IMR-90 (cell line): ENCODE data around the gene BRME1.

Source experiments
- BHLHE40 ChIP-seq: fragments of 150-350 bp; IDR thresholded peaks from 2 replicates; pipeline ENCODE4 v1.6.1; 2016; ENCODE audit warnings: mild to moderate bottlenecking, low read depth, low read length
- CTCF ChIP-seq: conservative IDR thresholded peaks from 2 replicates; pipeline ENCODE4 v1.5.1; 2012; ENCODE audit warnings: mild to moderate bottlenecking, low read depth, low read length, improper control_type of control experiment
- POLR2A ChIP-seq: IDR thresholded peaks from 2 replicates; pipeline ENCODE4 v1.6.1; 2012; ENCODE audit warnings: mild to moderate bottlenecking, low read depth, low read length
- RFX5 ChIP-seq: IDR thresholded peaks from 2 replicates; pipeline ENCODE4 v1.8.0; 2012; ENCODE audit warnings: low read depth, mild to moderate bottlenecking, low read length, moderate library complexity

- TF ChIP-seq BHLHE40 (no peak), CTCF (no peak), POLR2A (no peak), RFX5 (no peak)
Measured at GRCh38 chr19:13864667-13865570, 41.0 kb downstream of the BRME1 start.
